Rectal smooth muscle tissue (tissue), 1 donor: ENCODE results near the gene ST8SIA2.

Experiments
- H3K27ac ChIP-seq: one replicate; pipeline ENCODE4 v1.7.0; 2013; ENCODE audit warnings: low read depth, low read length, inconsistent platforms
- H3K27me3 ChIP-seq: one replicate; pipeline ENCODE4 v1.7.0; 2013; ENCODE audit warnings: low read length; ENCODE audit not compliant: control insufficient read depth, insufficient read depth
- H3K36me3 ChIP-seq: one replicate; pipeline ENCODE4 v1.7.0; 2013; ENCODE audit warnings: low read length; ENCODE audit not compliant: control insufficient read depth, insufficient read depth
- H3K4me1 ChIP-seq: one replicate; pipeline ENCODE4 v1.7.0; 2013; ENCODE audit warnings: low read length; ENCODE audit not compliant: control insufficient read depth, insufficient read depth
- H3K4me3 ChIP-seq: one replicate; pipeline ENCODE4 v1.7.0; 2013; ENCODE audit warnings: low read length
- H3K9ac ChIP-seq: one replicate; pipeline ENCODE4 v1.7.0; 2013; ENCODE audit warnings: low read length

Gene ST8SIA2, protein sequence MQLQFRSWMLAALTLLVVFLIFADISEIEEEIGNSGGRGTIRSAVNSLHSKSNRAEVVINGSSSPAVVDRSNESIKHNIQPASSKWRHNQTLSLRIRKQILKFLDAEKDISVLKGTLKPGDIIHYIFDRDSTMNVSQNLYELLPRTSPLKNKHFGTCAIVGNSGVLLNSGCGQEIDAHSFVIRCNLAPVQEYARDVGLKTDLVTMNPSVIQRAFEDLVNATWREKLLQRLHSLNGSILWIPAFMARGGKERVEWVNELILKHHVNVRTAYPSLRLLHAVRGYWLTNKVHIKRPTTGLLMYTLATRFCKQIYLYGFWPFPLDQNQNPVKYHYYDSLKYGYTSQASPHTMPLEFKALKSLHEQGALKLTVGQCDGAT

DNA sequence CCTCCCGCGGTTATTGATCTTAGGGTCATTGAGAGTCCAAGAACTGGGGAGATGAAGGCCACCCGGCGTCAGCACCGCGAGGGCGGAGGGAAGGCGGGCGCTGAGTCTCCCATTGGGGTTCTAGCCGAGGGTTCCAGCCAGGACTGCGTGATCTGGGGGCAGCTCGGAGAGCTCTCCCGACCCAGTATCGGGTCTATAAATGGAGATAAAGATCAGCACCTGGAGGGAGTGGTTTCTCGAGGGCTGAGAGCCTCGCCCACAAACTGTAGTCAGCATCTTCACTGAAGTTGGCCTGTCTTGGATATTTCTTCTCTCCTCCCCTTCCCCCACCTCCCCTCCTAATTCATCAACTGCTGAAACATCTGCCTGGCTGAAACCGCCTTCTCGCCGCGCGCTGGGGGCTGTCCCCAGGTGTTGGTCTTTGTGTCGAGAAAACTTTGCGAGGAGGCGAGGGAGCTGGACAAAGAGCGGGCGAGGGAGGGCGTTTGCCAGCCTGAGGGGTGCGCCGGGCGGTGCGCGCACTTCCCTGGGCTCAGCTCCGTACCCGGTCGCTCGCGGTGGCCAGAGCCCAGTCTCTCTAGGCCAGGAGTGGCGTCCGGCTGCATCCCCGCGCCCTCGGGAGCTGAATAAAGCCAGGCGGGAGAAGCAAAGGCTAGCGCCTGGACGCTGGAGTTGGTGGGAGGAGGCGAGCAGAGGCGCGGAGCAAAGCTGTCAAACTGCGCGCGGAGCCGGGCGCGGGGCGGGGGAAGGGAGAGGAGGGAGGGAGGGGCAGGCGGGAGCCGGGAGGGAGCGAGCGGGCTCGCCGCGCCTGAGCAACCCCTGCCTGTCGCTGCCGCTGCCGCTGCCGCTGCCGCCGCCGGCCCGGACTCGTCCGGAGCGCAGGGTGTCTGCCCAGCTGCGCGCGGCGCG is at the start of gene ST8SIA2:
Gene ST8SIA2, plus strand, starts transcription at position 811 of the 909 bp plus-strand sequence. CDS start 184 bp downstream, outside the sequence.
- Histone ChIP-seq H3K36me3 (no peaks in the 10 kb centered on the region), H3K4me3 (peak within 1 kb of the TSS; percentile 51), H3K4me1 (no peaks in the 10 kb centered on the region), H3K9ac (no peak within 1 kb of the TSS), H3K27ac (no peak within 1 kb of the TSS), H3K27me3 (peaks cover 19% of the 10 kb centered on the region)

DNA sequence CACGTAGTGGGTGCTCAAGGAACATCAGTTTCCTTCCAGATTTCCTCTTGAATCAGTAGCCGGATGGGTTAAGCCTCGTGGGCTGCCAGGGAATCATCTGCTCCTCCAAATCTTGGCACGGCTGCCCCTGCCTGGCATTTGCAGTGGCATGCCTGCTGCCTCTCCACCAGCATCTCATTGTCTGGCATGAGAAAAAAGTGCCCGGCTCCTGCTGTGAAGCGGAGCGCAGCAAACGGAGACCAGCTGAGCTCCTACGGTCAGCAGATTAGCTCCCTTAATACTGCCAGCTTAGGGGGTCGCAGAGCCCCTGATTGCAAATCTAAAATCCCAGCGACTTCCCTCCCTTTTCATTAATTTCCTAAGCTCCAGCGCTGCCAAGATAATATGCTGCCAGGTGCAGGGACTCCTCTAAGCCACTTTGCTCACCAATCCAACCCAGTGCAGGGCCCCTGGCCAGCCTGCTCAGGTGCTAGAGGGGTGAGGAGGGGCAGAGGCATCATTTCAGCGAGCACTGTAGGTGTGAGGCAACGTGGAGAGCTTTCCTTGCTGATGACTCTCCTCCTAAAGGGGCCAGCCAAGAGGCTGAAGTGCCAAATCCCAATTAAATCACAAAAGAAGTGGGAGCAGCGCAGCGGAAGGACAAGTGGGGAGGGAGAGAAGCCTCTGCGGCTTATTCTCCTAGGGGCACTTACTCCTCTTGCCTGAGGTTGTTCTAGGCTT is 49.6 kb upstream of the ST8SIA2 start:
- no peak overlapping the region for H3K27ac ChIP-seq

DNA sequence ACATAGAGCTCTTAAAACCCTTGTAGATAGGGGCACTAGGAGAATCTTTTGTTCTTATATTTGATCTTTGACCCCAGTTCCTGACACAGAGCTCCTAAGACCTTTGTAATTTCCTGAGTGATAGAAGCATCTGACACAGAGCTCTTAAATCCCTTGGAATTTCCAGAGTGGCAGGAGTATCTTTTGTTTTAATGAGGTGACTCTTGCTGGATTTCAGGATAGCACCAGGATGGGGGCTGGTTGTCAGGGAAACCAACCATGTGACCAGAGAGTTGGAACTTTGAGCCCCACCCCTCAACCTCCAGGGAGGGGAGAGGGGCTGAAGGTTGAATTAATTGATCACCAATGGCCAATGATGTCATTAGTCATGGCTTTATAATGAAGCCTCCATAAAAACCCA is 47.6 kb upstream of the ST8SIA2 start:
- no peak overlapping the region for H3K4me3 ChIP-seq
- H3K4me1 ChIP-seq: peaks cover 3% of the 10 kb centered on the region
- H3K36me3 ChIP-seq: no peaks in the 10 kb centered on the region
- no peak overlapping the region for H3K27ac ChIP-seq
- no peak overlapping the region for H3K9ac ChIP-seq
- H3K27me3 ChIP-seq: no peaks in the 10 kb centered on the region

More for the DNA sequence above, 49.6 kb upstream of the ST8SIA2 start:
- Histone ChIP-seq H3K27me3 (no peaks in the 10 kb centered on the region), H3K4me1 (peaks cover 3% of the 10 kb centered on the region), H3K36me3 (no peaks in the 10 kb centered on the region), H3K4me3 (no peak overlapping the region), H3K9ac (no peak overlapping the region)

DNA sequence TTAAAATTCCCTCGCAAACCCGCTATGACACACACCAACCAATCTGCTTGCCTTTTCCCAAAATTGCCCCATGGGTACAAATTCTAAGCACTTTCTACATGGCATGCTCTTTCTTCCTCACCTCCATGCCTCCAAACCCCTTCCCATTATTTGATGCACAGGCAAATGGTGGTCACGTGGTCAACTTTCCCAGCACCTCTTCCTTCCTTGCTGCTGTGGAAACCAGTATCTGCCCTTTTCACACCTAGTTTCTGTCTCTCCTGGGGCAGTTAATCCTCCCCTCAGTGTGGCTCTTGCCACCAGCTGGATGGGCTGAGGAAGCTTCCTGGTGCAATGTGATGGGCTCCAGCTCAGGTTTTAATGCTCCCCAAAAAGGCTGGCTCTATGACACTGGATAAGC is 38.4 kb upstream of the ST8SIA2 start:
- Histone ChIP-seq H3K4me3 (no peak overlapping the region), H3K9ac (no peak overlapping the region), H3K27ac (no peak overlapping the region), H3K4me1 (no peaks in the 10 kb centered on the region), H3K36me3 (no peaks in the 10 kb centered on the region), H3K27me3 (no peaks in the 10 kb centered on the region)

DNA sequence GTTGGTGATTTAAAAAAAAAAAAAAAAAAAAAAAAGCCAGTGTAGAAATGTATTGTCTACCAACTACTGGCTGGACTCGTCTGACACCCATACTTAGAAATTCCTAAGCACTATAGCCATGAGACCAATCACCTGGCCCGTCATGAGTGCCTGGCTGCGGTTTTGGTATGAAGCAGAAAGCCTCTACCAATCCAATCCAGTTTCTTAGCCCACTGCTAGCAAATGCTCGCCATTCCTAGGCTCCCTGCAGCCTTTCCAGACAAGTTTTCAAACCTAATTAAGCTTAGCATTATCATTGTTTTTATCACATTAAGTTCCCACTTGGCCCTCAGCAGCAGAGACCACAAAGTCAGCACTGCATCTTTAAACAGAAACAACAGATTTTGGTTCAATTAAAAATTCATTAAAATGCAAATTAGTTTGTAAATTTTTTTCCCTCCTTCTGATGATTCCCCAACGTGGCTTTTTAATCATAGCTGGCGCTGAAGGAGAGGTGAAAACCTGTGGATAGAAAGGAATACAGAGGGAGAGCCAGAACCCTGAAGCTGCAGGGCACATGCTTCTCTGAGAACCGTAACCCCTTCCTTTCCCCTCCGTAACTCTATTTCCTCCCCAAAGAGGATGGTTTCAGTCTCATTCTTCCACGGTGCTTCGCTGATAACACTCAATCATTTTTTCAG is 32.2 kb upstream of the ST8SIA2 start:
- Histone ChIP-seq H3K4me3 (no peak overlapping the region), H3K4me1 (no peaks in the 10 kb centered on the region), H3K36me3 (no peaks in the 10 kb centered on the region), H3K9ac (no peak overlapping the region), H3K27me3 (no peaks in the 10 kb centered on the region), H3K27ac (no peak overlapping the region)

DNA sequence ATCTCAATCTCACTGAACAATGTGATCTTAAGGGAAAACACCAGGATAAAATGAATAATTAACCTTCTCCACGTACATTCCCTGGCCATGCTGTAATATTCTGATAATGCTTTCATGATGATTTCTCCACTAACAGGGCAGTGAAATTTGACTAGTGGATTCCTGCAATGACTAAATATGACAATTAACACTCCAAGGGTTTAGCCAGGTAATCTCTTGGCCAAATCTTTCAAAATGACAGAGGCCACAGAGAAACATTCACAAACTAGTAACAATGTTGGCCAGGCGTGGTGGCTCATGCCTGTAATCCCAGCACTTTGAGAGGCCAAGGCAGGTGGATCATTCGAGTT is 31.7 kb upstream of the ST8SIA2 start:
- H3K9ac ChIP-seq: no peak overlapping the region
- H3K27ac ChIP-seq: no peak overlapping the region
- H3K27me3 ChIP-seq: no peaks in the 10 kb centered on the region
- no peaks in the 10 kb centered on the region for H3K4me1 ChIP-seq
- no peak overlapping the region for H3K4me3 ChIP-seq
- no peaks in the 10 kb centered on the region for H3K36me3 ChIP-seq

DNA sequence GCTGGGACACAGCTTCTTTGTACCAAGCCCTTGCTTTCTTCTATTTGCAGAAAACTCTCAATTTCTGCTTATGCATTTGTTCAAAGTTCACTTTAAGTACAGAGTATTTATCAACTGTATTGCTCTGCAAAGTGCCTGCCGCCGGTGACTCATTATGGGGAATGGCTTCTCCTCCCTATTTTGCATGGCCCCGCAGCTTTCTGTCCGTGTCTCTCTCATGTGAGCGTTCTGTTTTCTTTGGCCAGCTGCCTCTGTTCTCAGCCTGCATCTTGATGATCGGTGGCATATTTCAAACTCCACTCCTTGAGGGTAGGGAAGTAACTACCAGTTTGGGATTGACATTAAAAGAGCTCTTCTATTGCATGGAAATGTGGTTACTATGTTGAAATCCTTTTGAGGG is 28.6 kb upstream of the ST8SIA2 start:
- Histone ChIP-seq H3K4me1 (no peaks in the 10 kb centered on the region), H3K36me3 (no peaks in the 10 kb centered on the region), H3K27ac (no peak overlapping the region), H3K27me3 (no peaks in the 10 kb centered on the region), H3K4me3 (no peak overlapping the region), H3K9ac (no peak overlapping the region)

DNA sequence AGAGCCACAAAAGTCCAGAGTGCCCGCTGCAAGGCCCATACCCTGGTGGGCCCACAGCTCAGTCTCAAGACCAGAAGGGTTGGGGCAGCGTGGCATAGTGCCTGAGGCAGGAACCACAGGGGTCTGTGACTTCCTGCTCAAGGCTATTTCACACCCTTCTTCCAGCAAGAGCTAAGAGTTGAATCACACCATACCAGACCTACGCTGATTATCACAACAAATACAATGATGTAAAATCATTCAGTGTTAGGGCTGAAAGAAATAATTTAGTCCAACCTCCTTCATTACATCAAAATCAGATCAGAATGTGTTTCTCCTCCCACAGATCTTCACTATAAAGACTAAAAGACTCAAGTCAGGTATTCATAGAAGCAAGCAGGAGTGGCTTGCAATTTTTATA is 27.8 kb upstream of the ST8SIA2 start:
- Histone ChIP-seq H3K36me3 (no peaks in the 10 kb centered on the region), H3K4me1 (no peaks in the 10 kb centered on the region), H3K27me3 (no peaks in the 10 kb centered on the region), H3K9ac (no peak overlapping the region), H3K4me3 (no peak overlapping the region), H3K27ac (no peak overlapping the region)

DNA sequence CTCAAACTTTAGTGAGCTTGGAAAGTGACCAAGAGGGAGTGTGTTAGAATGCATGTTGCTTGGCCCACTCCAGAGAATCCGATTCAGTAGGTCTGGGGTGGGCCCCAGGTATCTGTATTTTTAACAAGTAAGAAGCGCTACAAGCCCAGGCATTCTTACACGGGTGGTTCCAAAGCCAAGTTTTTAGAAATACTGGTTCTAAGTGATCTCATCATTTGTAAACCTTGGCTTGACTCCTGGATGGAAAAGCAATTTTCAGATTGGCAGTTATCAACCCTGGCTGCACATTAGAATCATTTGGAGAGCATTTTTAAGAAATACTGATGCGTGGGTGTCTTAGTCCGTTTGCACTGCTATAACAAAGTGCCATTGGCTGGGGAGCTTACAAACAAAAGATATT is 27.3 kb upstream of the ST8SIA2 start:
- no peak overlapping the region for H3K27ac ChIP-seq
- no peak overlapping the region for H3K4me3 ChIP-seq
- no peaks in the 10 kb centered on the region for H3K27me3 ChIP-seq
- no peaks in the 10 kb centered on the region for H3K4me1 ChIP-seq
- no peaks in the 10 kb centered on the region for H3K36me3 ChIP-seq
- H3K9ac ChIP-seq: no peak overlapping the region

DNA sequence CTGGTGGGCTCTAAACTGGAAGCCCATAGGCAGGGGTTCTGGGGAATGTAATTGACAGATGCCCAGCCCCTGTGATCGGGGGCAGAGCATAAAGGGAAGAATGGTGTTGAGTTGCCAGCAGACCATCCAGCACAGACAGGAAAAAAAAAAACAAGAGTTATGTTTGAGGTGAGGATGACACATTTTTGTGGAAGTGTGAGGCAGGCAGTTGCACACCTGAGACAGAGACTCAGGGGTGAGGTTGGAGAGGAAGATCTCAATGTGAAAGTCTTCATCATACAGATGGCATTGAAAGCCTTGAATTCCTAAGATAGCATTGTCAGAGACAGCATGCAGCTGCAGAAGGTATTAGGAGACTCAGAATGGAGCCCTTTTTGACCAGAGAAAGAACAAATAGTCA is 18.6 kb upstream of the ST8SIA2 start:
- Histone ChIP-seq H3K27ac (no peak overlapping the region), H3K36me3 (no peaks in the 10 kb centered on the region), H3K4me1 (no peaks in the 10 kb centered on the region), H3K4me3 (no peak overlapping the region), H3K9ac (no peak overlapping the region), H3K27me3 (no peaks in the 10 kb centered on the region)

DNA sequence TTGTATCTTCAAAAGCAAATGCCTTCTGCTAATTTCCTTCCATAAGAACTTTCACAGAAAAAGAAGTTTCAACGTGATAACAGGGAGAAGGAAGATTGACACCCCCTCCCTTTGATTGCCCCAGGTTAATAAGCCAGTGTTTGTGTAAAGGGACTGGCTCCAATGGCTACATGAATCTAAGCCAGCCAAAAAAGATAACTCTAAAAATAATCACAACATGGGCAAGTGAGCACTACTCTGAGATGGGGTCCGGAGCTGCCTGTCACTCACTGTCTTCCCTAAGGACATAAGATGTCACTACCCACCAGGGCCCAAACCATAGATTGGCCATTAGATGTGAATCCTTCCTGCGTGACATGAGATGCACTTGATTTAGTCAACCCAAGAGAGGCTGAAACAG is 17.6 kb upstream of the ST8SIA2 start:
- no peaks in the 10 kb centered on the region for H3K36me3 ChIP-seq
- no peak overlapping the region for H3K4me3 ChIP-seq
- no peak overlapping the region for H3K9ac ChIP-seq
- H3K27ac ChIP-seq: no peak overlapping the region
- H3K4me1 ChIP-seq: no peaks in the 10 kb centered on the region
- no peaks in the 10 kb centered on the region for H3K27me3 ChIP-seq
